GM12864 (cell line): Measurements from ENCODE around the gene WLS.

ENCODE experiments used
- DNase-seq: peaks from one replicate; pipeline ENCODE4 v3.0.0-alpha.2; 2011; ENCODE audit warnings: low read depth
- H3K4me3 ChIP-seq: 2 replicates; pipeline ENCODE4 v1.5.1; 2011; ENCODE audit warnings: mild to moderate bottlenecking, low read depth, low read length, control low read depth
- TF ChIP-seq, protein P1 (sequence below): IDR thresholded peaks from 2 replicates; pipeline ENCODE4 v1.5.1; 2011; ENCODE audit warnings: low read depth, mild to moderate bottlenecking, moderate library complexity, low read length, control low read depth, inconsistent platforms; ENCODE audit errors: missing control alignments

Gene WLS

DNA sequence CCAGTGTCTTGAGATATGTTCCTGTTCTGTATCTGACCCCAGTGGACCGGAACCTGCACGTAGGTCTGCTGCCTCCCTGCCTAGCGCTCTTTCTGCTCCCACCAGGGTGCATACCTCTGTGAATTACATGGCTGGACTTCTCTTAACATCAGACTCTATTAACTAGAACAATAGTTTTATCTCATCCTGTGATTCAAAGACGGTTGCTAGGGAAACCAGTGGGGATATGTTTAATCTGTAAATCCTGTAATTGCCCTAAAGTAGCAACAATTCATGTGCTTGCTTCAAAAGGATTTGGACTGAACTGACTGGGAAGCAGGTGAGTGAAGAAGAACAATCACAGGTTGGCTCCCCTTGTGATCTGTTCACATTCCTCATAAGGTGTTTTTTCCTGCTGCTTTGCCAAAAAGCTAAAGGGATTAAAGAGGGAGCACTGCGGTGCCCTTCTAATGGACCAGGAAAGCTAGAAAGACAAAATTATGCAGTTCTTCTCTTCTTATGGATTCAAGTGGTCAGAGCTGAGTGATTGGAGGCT lies 129.2 kb downstream of the WLS start:
- TF ChIP-seq, protein P1, sequence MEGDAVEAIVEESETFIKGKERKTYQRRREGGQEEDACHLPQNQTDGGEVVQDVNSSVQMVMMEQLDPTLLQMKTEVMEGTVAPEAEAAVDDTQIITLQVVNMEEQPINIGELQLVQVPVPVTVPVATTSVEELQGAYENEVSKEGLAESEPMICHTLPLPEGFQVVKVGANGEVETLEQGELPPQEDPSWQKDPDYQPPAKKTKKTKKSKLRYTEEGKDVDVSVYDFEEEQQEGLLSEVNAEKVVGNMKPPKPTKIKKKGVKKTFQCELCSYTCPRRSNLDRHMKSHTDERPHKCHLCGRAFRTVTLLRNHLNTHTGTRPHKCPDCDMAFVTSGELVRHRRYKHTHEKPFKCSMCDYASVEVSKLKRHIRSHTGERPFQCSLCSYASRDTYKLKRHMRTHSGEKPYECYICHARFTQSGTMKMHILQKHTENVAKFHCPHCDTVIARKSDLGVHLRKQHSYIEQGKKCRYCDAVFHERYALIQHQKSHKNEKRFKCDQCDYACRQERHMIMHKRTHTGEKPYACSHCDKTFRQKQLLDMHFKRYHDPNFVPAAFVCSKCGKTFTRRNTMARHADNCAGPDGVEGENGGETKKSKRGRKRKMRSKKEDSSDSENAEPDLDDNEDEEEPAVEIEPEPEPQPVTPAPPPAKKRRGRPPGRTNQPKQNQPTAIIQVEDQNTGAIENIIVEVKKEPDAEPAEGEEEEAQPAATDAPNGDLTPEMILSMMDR, result no peak
- DNase-seq, result no peak
- H3K4me3 ChIP-seq, result no peak overlapping the region

DNA sequence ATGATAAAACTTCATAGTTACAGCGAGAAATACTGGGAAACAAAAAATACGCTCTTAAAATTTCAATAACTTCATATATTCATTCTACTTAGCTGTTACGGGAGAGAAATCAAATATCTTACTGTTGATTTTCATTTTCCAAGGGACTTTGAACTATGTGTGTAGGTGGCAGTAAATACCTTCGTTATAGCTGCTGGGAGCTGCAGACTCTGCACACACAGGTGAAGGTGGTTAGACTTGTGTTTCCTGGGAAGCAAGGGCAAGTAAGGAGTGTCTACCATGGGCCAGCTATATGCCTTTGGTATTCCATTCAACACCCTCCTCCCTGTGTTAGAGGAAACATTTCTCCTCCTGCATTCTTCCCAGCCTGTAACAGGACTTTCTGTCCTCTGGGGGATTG lies 130.5 kb downstream of the WLS start:
- DNase-seq, result no peak
- H3K4me3 ChIP-seq, result no peak overlapping the region
- TF ChIP-seq, protein P1, result no peak

DNA sequence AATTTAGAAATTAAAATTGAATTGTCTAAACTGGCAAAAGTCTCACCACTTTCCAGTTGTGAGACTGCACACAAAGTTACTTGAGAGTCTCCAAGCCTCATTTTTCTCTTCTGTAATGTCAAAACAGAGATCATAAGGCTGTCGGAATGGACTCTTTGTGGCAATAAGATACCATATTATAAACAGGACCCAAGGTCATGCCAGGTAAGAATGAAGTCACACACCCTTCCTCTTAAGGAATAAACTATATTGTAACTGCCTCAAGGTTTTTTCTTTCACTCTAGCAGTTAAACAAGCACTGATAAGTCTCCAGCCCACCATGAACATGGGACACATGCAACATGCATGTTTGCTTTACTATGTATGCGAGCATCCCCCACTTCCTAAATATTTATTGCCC lies 131.8 kb downstream of the WLS start:
- H3K4me3 ChIP-seq, result no peak overlapping the region
- TF ChIP-seq, protein P1, result no peak
- DNase-seq, result no peak

DNA sequence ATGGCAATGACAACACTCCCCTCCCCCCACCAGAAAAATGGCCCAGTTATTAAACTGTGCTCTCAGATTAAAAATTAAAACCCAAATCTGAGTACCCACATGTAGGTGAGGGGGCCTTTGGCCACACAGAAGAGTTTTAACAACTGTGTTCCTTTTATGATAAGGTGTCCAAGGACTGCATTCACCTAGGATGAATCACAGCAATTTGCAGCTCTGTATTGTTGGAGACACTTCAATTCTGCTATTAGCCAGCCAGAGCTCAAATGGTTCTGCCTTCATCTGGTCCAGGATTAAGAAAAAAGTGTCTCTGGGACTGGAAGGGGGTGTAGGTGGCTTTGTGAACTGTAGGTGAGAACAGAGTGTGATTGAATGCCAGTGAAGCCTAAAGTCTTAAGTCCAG lies 138.6 kb downstream of the WLS start:
- H3K4me3 ChIP-seq, result no peak overlapping the region
- TF ChIP-seq, protein P1, result no peak
- DNase-seq, result no peak

DNA sequence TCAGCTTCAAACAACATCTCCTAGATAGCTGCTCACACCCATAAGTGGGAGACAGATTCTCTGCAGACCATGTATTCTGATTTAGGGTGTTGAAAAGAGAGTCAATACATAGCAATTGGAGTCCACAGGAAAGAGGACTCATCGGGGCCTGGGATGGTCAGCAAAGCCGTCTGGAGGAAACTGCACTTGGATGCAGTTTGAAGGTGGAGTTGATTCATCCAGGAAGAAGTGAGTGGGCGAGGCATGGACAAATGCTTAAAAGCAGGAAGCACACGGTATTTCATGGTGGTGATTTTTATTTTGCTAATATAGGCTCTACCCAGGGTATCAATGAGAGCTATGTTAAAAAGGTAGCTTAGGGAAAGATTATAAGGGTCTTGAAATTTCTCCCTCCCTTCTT lies 145.1 kb downstream of the WLS start:
- DNase-seq, result no peak
- TF ChIP-seq, protein P1, result no peak
- no peak overlapping the region for H3K4me3 ChIP-seq

DNA sequence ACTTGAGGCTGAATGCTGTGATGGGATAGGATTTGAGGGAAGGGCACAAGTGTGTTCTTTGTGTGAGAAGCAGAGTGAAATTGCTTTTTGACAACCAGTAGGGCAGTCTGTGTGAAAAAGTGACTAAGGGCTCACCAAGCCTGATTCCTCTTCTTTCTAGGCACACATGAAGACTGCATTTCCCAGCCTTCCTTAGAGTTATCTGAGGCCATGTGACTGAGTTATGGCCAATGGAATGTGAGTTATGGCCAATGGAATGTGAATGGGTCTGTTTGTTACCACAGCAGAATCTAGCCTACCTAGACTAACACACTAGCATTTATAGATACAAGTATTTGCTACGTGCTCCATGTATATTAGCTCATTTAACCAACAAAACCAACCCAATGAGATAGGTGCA lies 146.6 kb downstream of the WLS start:
- no peak overlapping the region for H3K4me3 ChIP-seq
- TF ChIP-seq, protein P1, result no peak
- DNase-seq, result no peak

DNA sequence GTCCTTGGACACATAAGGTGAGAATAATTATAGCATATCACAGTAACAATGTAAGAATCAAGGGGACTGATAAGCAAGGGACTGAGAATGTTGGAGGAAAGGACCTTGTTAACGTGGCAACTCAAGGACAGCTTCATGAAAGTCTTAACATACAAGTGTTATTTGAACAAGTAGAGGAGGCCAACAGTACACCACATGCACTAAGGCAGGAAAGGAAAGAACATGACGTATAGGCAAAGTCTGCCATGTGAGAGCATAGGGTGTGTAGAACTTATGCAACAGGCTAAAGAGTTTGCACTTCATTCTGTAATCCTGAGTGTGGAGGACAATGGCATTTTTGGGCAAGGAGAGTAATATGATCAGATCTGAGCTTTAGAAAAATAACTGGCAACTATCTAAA lies 148.6 kb downstream of the WLS start:
- TF ChIP-seq, protein P1, result no peak
- DNase-seq, result no peak
- no peak overlapping the region for H3K4me3 ChIP-seq
